Psoas muscle (tissue), 8 donors: ENCODE data around the gene INTS7. TPM values are rescaled to one million over a fixed set of nuclear protein-coding genes. Genes with fewer than 3 reads are reported as not detected.

Experiments used
- ATAC-seq, 4 donors: fragments of 200-7000 bp; cut with Tn5 transposase; one replicate each; pipeline ENCODE4 v1.9.1; 2020; ENCODE audit warnings: moderate library complexity in 3 of 4, mild to moderate bottlenecking in 2 of 4
- DNase-seq, 2 donors: peaks; one replicate each; pipeline ENCODE4 v3.0.0-alpha.2; 2020
- H3K27ac ChIP-seq: fragments of 200-600 bp; one replicate; pipeline ENCODE4 v1.8.0; 2022
- H3K27me3 ChIP-seq, 3 donors: fragments of 200-600 bp in 1 of 3; one replicate each; pipeline versions ENCODE4 v1.6.1 to v1.8.0; 2013 to 2022; ENCODE audit warnings: low read length in 2 of 3, mild to moderate bottlenecking in 2 of 3, moderate library complexity in 1 of 3; ENCODE audit not compliant: insufficient read depth in 3 of 3
- H3K36me3 ChIP-seq, 2 donors: fragments of 200-600 bp in 1 of 2; one replicate each; pipeline versions ENCODE4 v1.6.1 to v1.8.0; 2013 to 2022; ENCODE audit warnings: low read depth in 1 of 2, mild to moderate bottlenecking in 1 of 2, moderate library complexity in 1 of 2; ENCODE audit not compliant: insufficient read depth in 1 of 2
- H3K4me1 ChIP-seq: fragments of 200-600 bp; one replicate; pipeline ENCODE4 v1.8.0; 2022
- H3K4me3 ChIP-seq: fragments of 200-600 bp; one replicate; pipeline ENCODE4 v1.8.0; 2022; ENCODE audit warnings: mild to moderate bottlenecking
- H3K9me3 ChIP-seq: fragments of 200-600 bp; one replicate; pipeline ENCODE4 v1.8.0; 2022
- CTCF ChIP-seq: fragments of 200-600 bp; IDR thresholded peaks from one replicate; pipeline ENCODE4 v1.8.0; 2022; ENCODE audit warnings: antibody characterized with exemption
- WGBS, 3 donors: extraction: QIAGEN DNeasy Blood & Tissue Kit; methylation state at CpG; one replicate each; pipeline versions ENCODE4 v1.1.6 to v1.1.7; 2013; 5-methylcytosine and 5-hydroxymethylcytosine counted together
- intact Hi-C, 2 donors: fragments of 100-400 bp; cut with DNase I; formaldehyde crosslinking; loops; one replicate each; pipeline versions ENCODE4 v1.11.0 to v1.14.2; 2022
- polyA plus RNA-seq, 3 donors: library from polyadenylated mRNA; stranded (reverse); fragments of 200-250 nt; gene quantifications; one replicate each; pipeline ENCODE4 v1.2.3, GENCODE V29; 2013
- total RNA-seq, 4 donors: library from RNA; stranded (reverse); fragmentation: NEBNext Ultra II Directional in 2 of 4; extraction: Animal tissue kit (Norgen Biotek cat#: 25700) in 2 of 4; gene quantifications; one replicate each; pipeline versions ENCODE4 v1.2.1 to v1.2.4, GENCODE V29; 2021 to 2023
- donor health status: healthy with polysubstance abuse.
- donor health status: DM: no; HTN: no; CAD: no; lungs with moderate emphysema.
- donor health status: Bipolar disorder and iron deficiency.
- donor health status: healthy.
- donor health status: DM: yes; HTN: yes; CAD: no.
- donor health status: DM: no; HTN: no; CAD: no.
- donor health status: DM: no; HTN: no; CAD: no.
- donor health status: DM: yes; HTN: yes; CAD: no.

The INTS7 gene
- total and polyA plus RNA-seq, 7 donors = 4.4 to 12.7 (median 7.6) TPM

- 79 to 82% (median 79%) methylated on average over 5 of the region's 5 CpGs for WGBS, 3 donors
- intact Hi-C loops = no loop called here
- no peaks in the 10 kb centered on the region for H3K9me3 ChIP-seq
- no peaks in the 10 kb centered on the region for H3K36me3 ChIP-seq
- no peak overlapping the region for H3K27ac ChIP-seq
- H3K4me3 ChIP-seq = no peak overlapping the region
- no peak for DNase-seq
- H3K4me1 ChIP-seq = peaks cover 5% of the 10 kb centered on the region
- no peaks in the 10 kb centered on the region for H3K27me3 ChIP-seq
- no peak for TF ChIP-seq CTCF
- ATAC-seq = no peak
These were observed 5.5 kb upstream of the INTS7 start for GRCh38 chr1:212040629-212041412.

DNA sequence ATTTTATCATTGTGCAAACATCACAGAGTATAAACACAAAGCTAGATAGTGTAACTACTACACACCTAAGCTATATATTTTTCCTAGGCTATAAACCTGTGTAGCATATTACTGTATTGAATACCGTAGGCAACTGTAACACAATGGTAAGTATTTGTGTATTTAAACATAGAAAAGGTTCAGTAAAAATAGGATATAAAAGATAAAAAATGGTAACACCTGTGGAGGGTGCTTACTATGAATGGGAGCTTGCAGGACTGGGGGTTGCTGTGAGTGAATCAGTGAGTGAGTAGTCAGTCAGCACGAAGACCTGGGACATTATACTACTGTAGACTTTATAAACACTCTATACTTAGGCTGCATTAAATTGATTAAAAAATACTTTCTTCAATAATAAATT, 4.3 kb upstream of the INTS7 start:
- DNase-seq = no peak
- Histone ChIP-seq H3K4me1 (peaks cover 7% of the 10 kb centered on the region), H3K27me3 (no peaks in the 10 kb centered on the region), H3K27ac (no peak overlapping the region), H3K9me3 (no peaks in the 10 kb centered on the region), H3K36me3 (no peaks in the 10 kb centered on the region), H3K4me3 (no peak overlapping the region)
- WGBS, 3 donors = 90 to 97% (median 94%) methylated on average over 2 of the region's 2 CpGs
- intact Hi-C loops = loop anchor here in 1 of 2 donors (10.0 kb wide), 1 partner anchor 395 kb away; the partner anchor contains the start of gene NENF
- TF ChIP-seq CTCF = no peak
- no peak for ATAC-seq

DNA sequence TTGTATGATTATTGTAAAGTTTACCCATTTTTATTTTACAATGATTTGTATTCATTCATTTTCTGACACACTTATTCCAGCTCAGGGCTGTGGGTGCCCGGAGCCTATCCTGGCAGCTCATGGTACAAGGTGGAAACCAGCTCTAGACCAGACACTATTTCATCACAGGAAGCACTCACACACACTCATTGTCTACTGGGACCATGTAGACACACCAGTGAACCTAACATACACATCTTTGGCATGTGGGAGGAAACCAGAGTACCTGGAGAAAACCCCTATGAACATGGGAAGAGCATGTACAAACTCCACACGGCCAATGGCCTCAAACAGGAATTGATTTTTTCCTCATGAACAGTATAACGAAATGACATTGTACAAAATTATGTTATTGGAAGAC, 2.5 kb upstream of the INTS7 start:
- intact Hi-C loops = loop anchor here in 1 of 2 donors (10.0 kb wide), 1 partner anchor 397 kb away; the partner anchor contains the start of gene NENF

DNA sequence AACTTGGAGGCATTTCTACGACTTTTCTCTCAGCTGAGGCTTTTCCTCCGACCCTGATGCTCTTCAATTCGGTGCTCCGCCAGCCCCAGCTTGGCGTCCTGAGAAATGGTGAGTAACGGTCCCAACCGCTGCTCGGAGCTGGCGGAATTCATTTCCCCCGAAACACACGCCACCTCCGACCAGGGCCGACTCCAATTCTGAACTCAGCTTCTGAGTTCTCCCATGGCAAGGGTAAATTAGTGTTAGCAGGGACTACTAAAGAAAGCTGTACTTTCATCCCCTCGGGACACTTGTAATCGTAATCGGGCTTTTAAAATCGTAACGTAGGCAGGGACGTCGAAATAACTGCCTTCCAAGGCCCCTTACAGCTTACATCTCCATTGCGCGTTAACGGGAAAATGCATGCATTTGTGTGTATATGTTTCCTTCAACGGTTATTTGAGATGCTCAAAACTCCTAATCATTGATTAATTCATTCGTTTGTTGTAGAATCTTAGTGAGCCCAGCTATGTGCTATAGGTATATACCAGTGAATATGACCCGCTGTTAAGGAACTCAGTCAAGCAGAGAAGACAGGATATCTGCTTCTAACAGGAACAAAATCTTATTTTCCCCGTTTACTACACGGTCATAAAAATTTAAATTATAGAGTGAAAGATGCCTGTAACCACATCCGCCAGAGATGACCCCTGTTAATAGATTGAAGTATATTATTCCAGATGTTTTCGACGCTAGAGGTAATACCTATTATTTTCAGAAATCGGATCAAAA, 663 bp upstream of the INTS7 start:
- H3K4me3 ChIP-seq = peak overlapping the region; percentile 67
- peak overlapping the region; percentile 85 for H3K27ac ChIP-seq
- H3K36me3 ChIP-seq = peaks cover 0 to 2% of the 10 kb centered on the region in 2 donors
- no peak for TF ChIP-seq CTCF
- ATAC-seq = peak in 1 of 4 donors; percentile 1
- DNase-seq = no peak
- no peaks in the 10 kb centered on the region for H3K9me3 ChIP-seq
- 1% methylated on average over 32 of the region's 32 CpGs for WGBS, 3 donors
- peaks cover 7% of the 10 kb centered on the region for H3K4me1 ChIP-seq
- no peaks in the 10 kb centered on the region for H3K27me3 ChIP-seq
- intact Hi-C loops = loop anchor here in 1 of 2 donors (10.0 kb wide), 1 partner anchor 399 kb away; the partner anchor contains the start of gene NENF

More for the DNA sequence above, 2.5 kb upstream of the INTS7 start:
- H3K4me3 ChIP-seq = no peak overlapping the region
- H3K9me3 ChIP-seq = no peaks in the 10 kb centered on the region
- no peaks in the 10 kb centered on the region for H3K27me3 ChIP-seq
- H3K27ac ChIP-seq = no peak overlapping the region
- WGBS, 3 donors = 64 to 72% (median 70%) methylated on average over 3 of the region's 3 CpGs
- H3K36me3 ChIP-seq = no peaks in the 10 kb centered on the region
- DNase-seq (no peak), ATAC-seq (no peak)
- no peak for TF ChIP-seq CTCF
- peaks cover 7% of the 10 kb centered on the region for H3K4me1 ChIP-seq
